Small intestine (tissue), 4 donors: ENCODE data around the gene PRDM2. TPM values are rescaled to one million over a fixed set of nuclear protein-coding genes. Genes with fewer than 3 reads are reported as not detected.

Experiments
- polyA plus RNA-seq, 4 donors: library from polyadenylated mRNA; stranded (reverse) in 3 of 4; unstranded in 1 of 4; fragments of 200-250 nt in 3 of 4; fragments of 120-200 nt in 1 of 4; gene quantifications; one replicate each; pipeline versions ENCODE4 v1.2.1 to v1.2.3, GENCODE V29; 2013
- donor health status: healthy with polysubstance abuse.
- donor health status: Bipolar disorder and iron deficiency.
- donor health status: healthy.

Gene PRDM2
- polyA plus RNA-seq, 4 donors: 9.5 to 22.7 (median 11.7) TPM

Other genes with a start within 250 kb of the PRDM2 start
- under 1 TPM in 2 of 4 donors, not detected in 2; 0.09 to 0.37 TPM for gene LRRC38, start 186.2 kb upstream of the PRDM2 start, polyA plus RNA-seq
- 10 to 100 TPM in 1 of 4 donors, 1 to 10 TPM in 2, under 1 TPM in 1; 0.89 to 18.7 (median 3.5) TPM for gene PDPN, start 116.4 kb upstream of the PRDM2 start, polyA plus RNA-seq